Gastroesophageal sphincter (tissue), 4 donors: Measurements from ENCODE around the gene GPR15. TPM values are rescaled to one million over a fixed set of nuclear protein-coding genes. Genes with fewer than 3 reads are reported as not detected.

Experiments
- ATAC-seq: fragments of 150-250 bp; one replicate; pipeline ENCODE4 v1.9.1; 2016; ENCODE audit warnings: mild to moderate bottlenecking, moderate library complexity
- H3K27ac ChIP-seq, 4 donors: fragments of 200-600 bp; sonication (generic) in 3 of 4; 1 replicate in 3 of 4; 2 replicates in 1 of 4; pipeline ENCODE4 v1.5.1; 2016 to 2019
- H3K27me3 ChIP-seq: fragments of 200-600 bp; sonication (generic); one replicate; pipeline ENCODE4 v1.5.1; 2019
- H3K36me3 ChIP-seq, 2 donors: fragments of 200-600 bp; sonication (generic); one replicate each; pipeline ENCODE4 v1.5.1; 2019; ENCODE audit warnings: control low read depth in 1 of 2
- H3K4me1 ChIP-seq, 3 donors: fragments of 200-600 bp; sonication (generic); 1 replicate in 2 of 3; 2 replicates in 1 of 3; pipeline ENCODE4 v1.5.1; 2016 to 2019; ENCODE audit warnings: control low read depth in 2 of 3
- H3K4me3 ChIP-seq, 2 donors: fragments of 200-600 bp; sonication (generic); one replicate each; pipeline ENCODE4 v1.5.1; 2019; ENCODE audit warnings: mild to moderate bottlenecking in 1 of 2, moderate library complexity in 1 of 2
- H3K9me3 ChIP-seq, 3 donors: fragments of 200-600 bp; sonication (generic); one replicate each; pipeline ENCODE4 v1.5.1; 2017 to 2019; ENCODE audit warnings: control low read depth in 2 of 3
- EP300 ChIP-seq: sonication (generic); formaldehyde crosslinking; IDR thresholded peaks from one replicate; pipeline ENCODE4 v1.6.1; 2017; ENCODE audit warnings: antibody characterized with exemption, mild to moderate bottlenecking
- POLR2A ChIP-seq, 2 donors: fragments of 450-650 bp; IDR thresholded peaks; one replicate each; pipeline ENCODE4 v1.6.1; 2017; ENCODE audit warnings: antibody characterized with exemption in 2 of 2, mild to moderate bottlenecking in 2 of 2, moderate library complexity in 1 of 2
- POLR2AphosphoS5 ChIP-seq: sonication (generic); formaldehyde crosslinking; IDR thresholded peaks from one replicate; pipeline ENCODE4 v1.6.1; 2017; ENCODE audit warnings: antibody characterized with exemption
- WGBS, 2 donors: methylation state at CpG; one replicate each; pipeline ENCODE4 v1.1.5; 2018; ENCODE audit warnings: low coverage in 1 of 2; 5-methylcytosine and 5-hydroxymethylcytosine counted together
- total RNA-seq, 4 donors: library from RNA; depleted of rRNA; stranded (reverse); fragments of >200 nt; gene quantifications; one replicate each; pipeline ENCODE4 v1.1.0, GENCODE V29; 2016
- TF ChIP-seq, protein P1 (sequence below), 4 experiments: fragments of 200-600 bp in 2 of 4; fragments of 450-650 bp in 2 of 4; sonication (generic) in 1 of 4; IDR thresholded peaks; one replicate each; pipeline ENCODE4 v1.5.1; 2017 to 2019; ENCODE audit warnings: antibody characterized with exemption in 4 of 4, mild to moderate bottlenecking in 2 of 4, moderate library complexity in 2 of 4

Gene GPR15
- total RNA-seq, 4 donors from 2014 or later, result not detected

DNA sequence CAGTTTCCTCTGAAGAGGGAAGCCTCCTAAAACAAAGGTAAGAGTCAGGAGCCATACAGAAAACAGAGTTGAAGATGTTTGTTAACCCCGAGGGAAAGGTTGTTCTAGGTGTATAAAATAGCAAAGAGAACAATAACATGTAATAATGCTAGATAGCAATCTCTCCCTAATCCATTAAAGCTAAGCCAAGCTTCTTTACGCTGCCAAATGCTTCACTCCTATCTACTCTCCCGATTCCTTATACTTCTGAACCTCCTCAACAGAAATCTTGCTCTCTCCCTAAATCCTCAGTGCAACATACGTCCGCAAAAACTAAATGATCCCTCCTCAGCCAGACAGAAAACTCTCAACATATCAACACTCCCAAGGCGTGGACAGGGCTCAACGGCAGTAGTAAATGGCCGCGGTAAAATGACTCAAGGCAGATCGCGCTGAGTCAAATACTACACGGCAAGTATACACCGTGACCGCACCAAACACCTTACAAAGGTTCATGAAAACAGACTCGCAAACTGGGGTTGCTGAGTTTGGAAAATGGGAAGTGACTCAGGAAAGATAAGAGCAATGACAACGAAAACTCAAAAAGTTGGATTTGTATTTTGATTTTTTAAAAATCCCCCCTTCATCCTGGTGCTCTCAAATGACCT, 9.8 kb upstream of the GPR15 start:
- no peak for TF ChIP-seq EP300
- TF ChIP-seq POLR2A (IDR thresholded peaks at IDR 0.05), result no peak
- TF ChIP-seq, protein P1, sequence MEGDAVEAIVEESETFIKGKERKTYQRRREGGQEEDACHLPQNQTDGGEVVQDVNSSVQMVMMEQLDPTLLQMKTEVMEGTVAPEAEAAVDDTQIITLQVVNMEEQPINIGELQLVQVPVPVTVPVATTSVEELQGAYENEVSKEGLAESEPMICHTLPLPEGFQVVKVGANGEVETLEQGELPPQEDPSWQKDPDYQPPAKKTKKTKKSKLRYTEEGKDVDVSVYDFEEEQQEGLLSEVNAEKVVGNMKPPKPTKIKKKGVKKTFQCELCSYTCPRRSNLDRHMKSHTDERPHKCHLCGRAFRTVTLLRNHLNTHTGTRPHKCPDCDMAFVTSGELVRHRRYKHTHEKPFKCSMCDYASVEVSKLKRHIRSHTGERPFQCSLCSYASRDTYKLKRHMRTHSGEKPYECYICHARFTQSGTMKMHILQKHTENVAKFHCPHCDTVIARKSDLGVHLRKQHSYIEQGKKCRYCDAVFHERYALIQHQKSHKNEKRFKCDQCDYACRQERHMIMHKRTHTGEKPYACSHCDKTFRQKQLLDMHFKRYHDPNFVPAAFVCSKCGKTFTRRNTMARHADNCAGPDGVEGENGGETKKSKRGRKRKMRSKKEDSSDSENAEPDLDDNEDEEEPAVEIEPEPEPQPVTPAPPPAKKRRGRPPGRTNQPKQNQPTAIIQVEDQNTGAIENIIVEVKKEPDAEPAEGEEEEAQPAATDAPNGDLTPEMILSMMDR (IDR thresholded peaks at IDR 0.05), result no peak
- no peak for TF ChIP-seq POLR2AphosphoS5
- no peaks in the 10 kb centered on the region for H3K9me3 ChIP-seq
- no peaks in the 10 kb centered on the region for H3K27me3 ChIP-seq
- ATAC-seq, result peak; percentile 29
- peak overlapping the region; percentile 85 to 99 (median 95) for H3K27ac ChIP-seq
- peaks cover 3 to 28% of the 10 kb centered on the region in 2 donors for H3K36me3 ChIP-seq
- peak overlapping the region; percentile 65 to 68 for H3K4me3 ChIP-seq
- 0% methylated on average over 12 to 16 of the region's 16 CpGs for WGBS, 2 donors
- H3K4me1 ChIP-seq, result peaks cover 0 to 34% (median 6%) of the 10 kb centered on the region in 3 donors

DNA sequence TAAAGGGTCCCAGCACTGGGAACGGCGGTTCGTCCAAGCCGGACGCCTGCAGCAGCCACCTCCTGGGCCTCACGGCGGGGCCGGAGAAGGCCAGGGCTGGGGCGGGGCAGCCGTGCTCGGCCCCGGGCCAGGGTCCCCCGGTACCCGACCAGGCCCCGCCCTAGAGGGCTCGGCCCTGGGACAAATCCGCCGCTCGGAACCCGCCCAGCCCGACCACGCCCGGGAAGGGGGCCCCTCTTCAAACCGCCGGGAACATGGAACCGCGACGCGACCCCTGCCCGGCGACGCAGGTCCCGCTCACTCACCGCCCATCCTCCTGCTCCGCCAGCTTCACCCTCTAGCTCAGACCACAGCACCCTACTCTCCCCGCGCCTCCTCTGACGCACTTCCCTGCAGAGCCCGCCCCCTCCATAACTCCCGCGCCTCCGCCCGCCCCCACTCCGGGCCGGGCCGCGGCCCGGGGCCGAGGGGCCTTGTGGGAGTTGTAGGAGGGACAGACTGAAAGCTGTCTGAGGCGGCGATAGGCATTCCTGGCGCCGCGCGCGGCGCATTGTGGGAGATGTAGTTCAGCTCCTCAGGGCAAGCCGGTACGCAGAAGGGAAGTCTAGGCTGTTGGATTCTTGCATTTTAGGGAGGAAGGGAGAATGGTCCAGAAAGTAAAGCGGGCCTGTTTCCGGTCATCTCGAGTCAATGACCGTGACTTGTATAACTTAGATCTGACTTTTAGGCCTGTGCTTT, 9.1 kb upstream of the GPR15 start, which contains the start of gene CLDND1:
Gene CLDND1 (minus strand): TSS at position 359 of the 738 bp plus-strand sequence. CDS start 1,478 bp downstream, outside the sequence.
- WGBS, 2 donors, result 0% methylated on average over 2 to 4 of the region's 63 CpGs

DNA sequence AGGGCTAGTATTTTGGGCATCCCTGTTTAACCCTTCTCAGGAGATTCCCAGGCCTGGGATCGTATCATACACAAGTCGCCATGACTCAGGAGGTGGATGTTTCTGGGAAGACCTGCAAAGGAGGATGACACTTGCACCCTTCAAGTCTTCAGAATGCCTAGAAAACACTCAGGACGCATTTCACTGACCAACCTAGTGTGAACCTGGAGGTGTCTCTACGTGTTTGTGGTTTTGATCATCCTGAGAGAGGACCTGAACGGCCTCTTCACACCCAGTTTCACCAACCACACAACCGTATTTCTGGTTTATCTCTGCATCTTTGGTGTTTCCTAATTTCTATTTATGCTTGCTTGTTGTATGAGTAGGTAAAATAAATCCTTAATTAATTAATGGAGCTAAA, 6.3 kb upstream of the GPR15 start:
- no peak for ATAC-seq
- TF ChIP-seq EP300 (no peak), POLR2A (IDR thresholded peaks at IDR 0.05) (no peak), POLR2AphosphoS5 (no peak)
- TF ChIP-seq, protein P1 (IDR thresholded peaks at IDR 0.05), result no peak
- H3K4me1 ChIP-seq, result peaks cover 0 to 16% (median 6%) of the 10 kb centered on the region in 3 donors
- H3K9me3 ChIP-seq, result no peaks in the 10 kb centered on the region
- peaks cover 0 to 4% of the 10 kb centered on the region in 2 donors for H3K36me3 ChIP-seq
- WGBS, 2 donors, result 92 to 93% methylated on average over 6 of the region's 6 CpGs
- H3K27me3 ChIP-seq, result no peaks in the 10 kb centered on the region
- H3K4me3 ChIP-seq, result no peak overlapping the region
- H3K27ac ChIP-seq, result no peak overlapping the region

More for the DNA sequence above, 9.1 kb upstream of the GPR15 start, which contains the start of gene CLDND1:
- H3K4me1 ChIP-seq, result peaks cover 0 to 34% (median 6%) of the 10 kb centered on the region in 3 donors
- no peaks in the 10 kb centered on the region for H3K9me3 ChIP-seq
- H3K27me3 ChIP-seq, result no peaks in the 10 kb centered on the region
- TF ChIP-seq EP300, result no peak
- TF ChIP-seq POLR2AphosphoS5, result peak; percentile 92
- peak; percentile 75 to 77 for TF ChIP-seq POLR2A (IDR thresholded peaks at IDR 0.05)
- TF ChIP-seq, protein P1 (IDR thresholded peaks at IDR 0.05), result no peak
- ATAC-seq, result peak; percentile 99
- peak within 1 kb of the TSS; percentile 85 to 99 (median 95) for H3K27ac ChIP-seq
- peaks cover 3 to 21% of the 10 kb centered on the region in 2 donors for H3K36me3 ChIP-seq
- H3K4me3 ChIP-seq, result peak within 1 kb of the TSS; percentile 65 to 68

DNA sequence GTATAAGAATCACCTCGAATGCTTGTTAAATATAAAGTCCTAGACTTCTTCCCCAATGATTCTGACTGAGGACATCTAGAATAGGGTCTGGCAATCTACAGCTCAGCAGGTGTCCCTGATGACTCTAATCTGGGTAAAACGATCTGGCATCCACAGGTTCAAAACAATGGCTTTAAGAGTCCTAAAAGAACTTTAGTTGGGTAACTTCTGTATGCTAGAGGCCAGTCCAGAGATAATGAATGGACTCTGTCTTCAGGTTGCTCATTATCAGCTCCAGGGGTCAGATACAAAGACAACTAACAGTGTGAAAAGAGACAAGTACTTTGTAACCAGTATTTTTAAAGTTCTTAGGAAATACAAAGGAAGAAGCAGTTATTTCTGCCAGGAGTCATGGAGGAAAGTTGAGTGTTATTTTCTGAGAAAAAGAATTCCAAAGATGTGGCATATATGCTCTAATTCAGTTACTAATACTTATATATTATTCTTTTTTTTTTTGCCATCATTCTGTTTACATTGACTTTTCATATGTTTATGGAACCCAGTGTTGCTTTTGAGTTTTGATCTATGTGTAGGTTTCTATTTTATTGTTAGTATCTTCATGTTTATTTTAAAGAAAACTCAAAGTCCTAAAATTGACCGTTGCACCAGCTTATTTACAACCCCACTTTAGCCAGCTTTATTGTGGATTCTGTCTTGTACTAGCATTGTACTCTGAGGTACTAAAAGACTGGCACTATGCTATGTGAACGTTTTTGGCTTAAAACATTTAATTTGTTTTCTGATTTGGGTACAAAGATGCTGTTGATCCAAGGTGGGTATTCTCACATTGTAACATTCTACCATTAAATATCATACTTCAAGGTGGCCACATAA, 3.1 kb upstream of the GPR15 start:
- H3K27me3 ChIP-seq, result no peaks in the 10 kb centered on the region
- TF ChIP-seq POLR2A (IDR thresholded peaks at IDR 0.05) (no peak), POLR2AphosphoS5 (no peak), EP300 (no peak)
- TF ChIP-seq, protein P1 (IDR thresholded peaks at IDR 0.05), result no peak
- no peaks in the 10 kb centered on the region for H3K4me1 ChIP-seq
- 39 to 56% methylated on average over 4 of the region's 4 CpGs for WGBS, 2 donors
- no peaks in the 10 kb centered on the region for H3K36me3 ChIP-seq
- no peaks in the 10 kb centered on the region for H3K9me3 ChIP-seq
- no peak for ATAC-seq
- H3K27ac ChIP-seq, result no peak overlapping the region
- no peak overlapping the region for H3K4me3 ChIP-seq
